Neural progenitor cell (in vitro differentiated cells): ENCODE data around the gene OPALIN.

Experiments
- CTCF ChIP-seq: fragments of 200-600 bp; sonication (generic); IDR thresholded peaks from 2 replicates; pipeline ENCODE4 v1.5.1; 2017; ENCODE audit warnings: antibody characterized with exemption, mild to moderate bottlenecking
- EZH2 ChIP-seq: fragments of 200-600 bp; sonication (generic); IDR thresholded peaks from 2 replicates; pipeline ENCODE4 v1.6.1; 2017; ENCODE audit warnings: antibody characterized with exemption, mild to moderate bottlenecking, moderate library complexity
- EZH2phosphoT487 ChIP-seq: fragments of 200-600 bp; sonication (generic); IDR thresholded peaks from 2 replicates; pipeline ENCODE4 v1.6.1; 2017; ENCODE audit warnings: antibody characterized with exemption

- peak; percentile 17 for TF ChIP-seq CTCF
- no peak for TF ChIP-seq EZH2
- no peak for TF ChIP-seq EZH2phosphoT487
Observed at GRCh38 chr10:96374639-96374984, 15.8 kb upstream of the OPALIN start.
